Measurements from ENCODE around the gene ESCO1.

ESCO1 gene

GRCh38 chr18:21522530-21522929, 78.0 kb downstream of the ESCO1 start:
- Histone ChIP-seq H3K27me3 (ENCODE audit: control insufficient read depth in 1 of 2, insufficient read depth in 2 of 2, low read length in 2 of 2) (no peaks in the 10 kb centered on the region), H3K27ac (ENCODE audit: low read length) (no peak overlapping the region), H3K9ac (ENCODE audit: low read length in 2 of 2) (no peak overlapping the region), H3K36me3 (ENCODE audit: control insufficient read depth in 2 of 2, insufficient read depth in 2 of 2, low read length in 2 of 2) (peaks cover 6 to 11% of the 10 kb centered on the region in 2 donors), H3K9me3 (ENCODE audit: control insufficient read depth in 2 of 2, low read length in 2 of 2) (no peaks in the 10 kb centered on the region), H3K4me3 (ENCODE audit: low read length in 2 of 2) (no peak overlapping the region), H3K4me1 (ENCODE audit: control insufficient read depth, insufficient read depth, low read length) (no peaks in the 10 kb centered on the region)

GRCh38 chr18:21513741-21514140, 86.8 kb downstream of the ESCO1 start:
- H3K27ac ChIP-seq (ENCODE audit: low read length) = no peak overlapping the region
- H3K4me3 ChIP-seq (ENCODE audit: low read length in 2 of 2) = no peak overlapping the region
- no peaks in the 10 kb centered on the region for H3K4me1 ChIP-seq (ENCODE audit: control insufficient read depth, insufficient read depth, low read length)
- peaks cover 9 to 12% of the 10 kb centered on the region in 2 donors for H3K36me3 ChIP-seq (ENCODE audit: control insufficient read depth in 2 of 2, insufficient read depth in 2 of 2, low read length in 2 of 2)
- no peaks in the 10 kb centered on the region for H3K9me3 ChIP-seq (ENCODE audit: control insufficient read depth in 2 of 2, low read length in 2 of 2)
- no peaks in the 10 kb centered on the region for H3K27me3 ChIP-seq (ENCODE audit: control insufficient read depth in 1 of 2, insufficient read depth in 2 of 2, low read length in 2 of 2)
- H3K9ac ChIP-seq (ENCODE audit: low read length in 2 of 2) = no peak overlapping the region

- Histone ChIP-seq H3K4me3 (ENCODE audit: low read length in 2 of 2) (no peak overlapping the region), H3K9ac (ENCODE audit: low read length in 2 of 2) (no peak overlapping the region), H3K4me1 (ENCODE audit: control insufficient read depth, insufficient read depth, low read length) (no peaks in the 10 kb centered on the region), H3K9me3 (ENCODE audit: control insufficient read depth in 2 of 2, low read length in 2 of 2) (no peaks in the 10 kb centered on the region), H3K36me3 (ENCODE audit: control insufficient read depth in 2 of 2, insufficient read depth in 2 of 2, low read length in 2 of 2) (peaks cover 9 to 12% of the 10 kb centered on the region in 2 donors), H3K27me3 (ENCODE audit: control insufficient read depth in 1 of 2, insufficient read depth in 2 of 2, low read length in 2 of 2) (no peaks in the 10 kb centered on the region), H3K27ac (ENCODE audit: low read length) (no peak overlapping the region)
Measured at GRCh38 chr18:21513292-21513691, 87.2 kb downstream of the ESCO1 start.

- Histone ChIP-seq H3K27ac (ENCODE audit: low read length) (no peak overlapping the region), H3K36me3 (ENCODE audit: control insufficient read depth in 2 of 2, insufficient read depth in 2 of 2, low read length in 2 of 2) (peaks cover 10 to 12% of the 10 kb centered on the region in 2 donors), H3K27me3 (ENCODE audit: control insufficient read depth in 1 of 2, insufficient read depth in 2 of 2, low read length in 2 of 2) (no peaks in the 10 kb centered on the region), H3K4me3 (ENCODE audit: low read length in 2 of 2) (no peak overlapping the region), H3K9ac (ENCODE audit: low read length in 2 of 2) (no peak overlapping the region), H3K4me1 (ENCODE audit: control insufficient read depth, insufficient read depth, low read length) (no peaks in the 10 kb centered on the region), H3K9me3 (ENCODE audit: control insufficient read depth in 2 of 2, low read length in 2 of 2) (no peaks in the 10 kb centered on the region)
Measured at GRCh38 chr18:21509062-21509461, 91.4 kb downstream of the ESCO1 start.

GRCh38 chr18:21507913-21508701, 92.4 kb downstream of the ESCO1 start:
- Histone ChIP-seq H3K9ac (ENCODE audit: low read length in 2 of 2) (no peak overlapping the region), H3K9me3 (ENCODE audit: control insufficient read depth in 2 of 2, low read length in 2 of 2) (no peaks in the 10 kb centered on the region), H3K27ac (ENCODE audit: low read length) (no peak overlapping the region), H3K4me3 (ENCODE audit: low read length in 2 of 2) (no peak overlapping the region), H3K4me1 (ENCODE audit: control insufficient read depth, insufficient read depth, low read length) (no peaks in the 10 kb centered on the region), H3K27me3 (ENCODE audit: control insufficient read depth in 1 of 2, insufficient read depth in 2 of 2, low read length in 2 of 2) (no peaks in the 10 kb centered on the region), H3K36me3 (ENCODE audit: control insufficient read depth in 2 of 2, insufficient read depth in 2 of 2, low read length in 2 of 2) (peaks cover 2 to 6% of the 10 kb centered on the region in 2 donors)

GRCh38 chr18:21502661-21503060, 97.8 kb downstream of the ESCO1 start:
- Histone ChIP-seq H3K27me3 (ENCODE audit: control insufficient read depth in 1 of 2, insufficient read depth in 2 of 2, low read length in 2 of 2) (no peaks in the 10 kb centered on the region), H3K9ac (ENCODE audit: low read length in 2 of 2) (no peak overlapping the region), H3K27ac (ENCODE audit: low read length) (no peak overlapping the region), H3K9me3 (ENCODE audit: control insufficient read depth in 2 of 2, low read length in 2 of 2) (no peaks in the 10 kb centered on the region), H3K4me3 (ENCODE audit: low read length in 2 of 2) (no peak overlapping the region), H3K36me3 (ENCODE audit: control insufficient read depth in 2 of 2, insufficient read depth in 2 of 2, low read length in 2 of 2) (peaks cover 0 to under 1% of the 10 kb centered on the region in 2 donors), H3K4me1 (ENCODE audit: control insufficient read depth, insufficient read depth, low read length) (no peaks in the 10 kb centered on the region)

- H3K9me3 ChIP-seq (ENCODE audit: control insufficient read depth in 2 of 2, low read length in 2 of 2) = no peaks in the 10 kb centered on the region
- H3K4me1 ChIP-seq (ENCODE audit: control insufficient read depth, insufficient read depth, low read length) = peaks cover 4% of the 10 kb centered on the region
- H3K36me3 ChIP-seq (ENCODE audit: control insufficient read depth in 2 of 2, insufficient read depth in 2 of 2, low read length in 2 of 2) = no peaks in the 10 kb centered on the region
- H3K27me3 ChIP-seq (ENCODE audit: control insufficient read depth in 1 of 2, insufficient read depth in 2 of 2, low read length in 2 of 2) = no peaks in the 10 kb centered on the region
- no peak overlapping the region for H3K9ac ChIP-seq (ENCODE audit: low read length in 2 of 2)
- no peak overlapping the region for H3K27ac ChIP-seq (ENCODE audit: low read length)
- H3K4me3 ChIP-seq (ENCODE audit: low read length in 2 of 2) = no peak overlapping the region
Measured at GRCh38 chr18:21499997-21500396, 100.5 kb downstream of the ESCO1 start.

- H3K27me3 ChIP-seq (ENCODE audit: control insufficient read depth in 1 of 2, insufficient read depth in 2 of 2, low read length in 2 of 2) = no peaks in the 10 kb centered on the region
- H3K27ac ChIP-seq (ENCODE audit: low read length) = no peak overlapping the region
- H3K9me3 ChIP-seq (ENCODE audit: control insufficient read depth in 2 of 2, low read length in 2 of 2) = no peaks in the 10 kb centered on the region
- H3K9ac ChIP-seq (ENCODE audit: low read length in 2 of 2) = no peak overlapping the region
- peaks cover 4% of the 10 kb centered on the region for H3K4me1 ChIP-seq (ENCODE audit: control insufficient read depth, insufficient read depth, low read length)
- no peak overlapping the region for H3K4me3 ChIP-seq (ENCODE audit: low read length in 2 of 2)
- no peaks in the 10 kb centered on the region for H3K36me3 ChIP-seq (ENCODE audit: control insufficient read depth in 2 of 2, insufficient read depth in 2 of 2, low read length in 2 of 2)
Measured at GRCh38 chr18:21496277-21496835, 104.1 kb downstream of the ESCO1 start.

- Histone ChIP-seq H3K9ac (ENCODE audit: low read length in 2 of 2) (no peak overlapping the region), H3K36me3 (ENCODE audit: control insufficient read depth in 2 of 2, insufficient read depth in 2 of 2, low read length in 2 of 2) (no peaks in the 10 kb centered on the region), H3K4me1 (ENCODE audit: control insufficient read depth, insufficient read depth, low read length) (peaks cover 4% of the 10 kb centered on the region), H3K4me3 (ENCODE audit: low read length in 2 of 2) (no peak overlapping the region), H3K27me3 (ENCODE audit: control insufficient read depth in 1 of 2, insufficient read depth in 2 of 2, low read length in 2 of 2) (no peaks in the 10 kb centered on the region), H3K27ac (ENCODE audit: low read length) (no peak overlapping the region), H3K9me3 (ENCODE audit: control insufficient read depth in 2 of 2, low read length in 2 of 2) (no peaks in the 10 kb centered on the region)
Measured at GRCh38 chr18:21490748-21491147, 109.8 kb downstream of the ESCO1 start.

GRCh38 chr18:21489919-21490495, 110.5 kb downstream of the ESCO1 start:
- Histone ChIP-seq H3K4me3 (ENCODE audit: low read length in 2 of 2) (no peak overlapping the region), H3K9ac (ENCODE audit: low read length in 2 of 2) (no peak overlapping the region), H3K27ac (ENCODE audit: low read length) (no peak overlapping the region), H3K27me3 (ENCODE audit: control insufficient read depth in 1 of 2, insufficient read depth in 2 of 2, low read length in 2 of 2) (no peaks in the 10 kb centered on the region), H3K9me3 (ENCODE audit: control insufficient read depth in 2 of 2, low read length in 2 of 2) (no peaks in the 10 kb centered on the region), H3K36me3 (ENCODE audit: control insufficient read depth in 2 of 2, insufficient read depth in 2 of 2, low read length in 2 of 2) (no peaks in the 10 kb centered on the region), H3K4me1 (ENCODE audit: control insufficient read depth, insufficient read depth, low read length) (no peaks in the 10 kb centered on the region)

All from stomach smooth muscle (tissue), 2 donors.